Measurements from ENCODE around the gene TMEM163. TPM values are rescaled to one million over a fixed set of nuclear protein-coding genes. Genes with fewer than 3 reads are reported as not detected.

The TMEM163 gene
- total RNA-seq, 1 experiment from 2014 or later, result 2.5 TPM

GRCh38 chr2:134745546-134745945, 26.7 kb upstream of the TMEM163 start:
- no TSS peak for BruUV-seq (replicated peaks)
- Mint-ChIP-seq H3K36me3 (ENCODE audit: insufficient read depth, unreplicated experiment) (no peaks in the 10 kb centered on the region), H3K4me1 (ENCODE audit: low read depth, unreplicated experiment) (no peaks in the 10 kb centered on the region), H3K4me3 (ENCODE audit: low read depth, unreplicated experiment) (no peak overlapping the region), H3K27ac (ENCODE audit: unreplicated experiment) (no peak overlapping the region), H3K9me3 (ENCODE audit: low read depth, unreplicated experiment) (peaks cover 2% of the 10 kb centered on the region), H3K27me3 (ENCODE audit: unreplicated experiment) (no peaks in the 10 kb centered on the region)
- CTCF ChIA-PET, result no interaction called here
- intact Hi-C loops (cut with micrococcal nuclease; ENCODE audit: unreplicated experiment), result no loop called here
- no peak for DNase-seq
- no peak for TF ChIP-seq CTCF (IDR thresholded peaks at IDR 0.05; ENCODE audit: unreplicated experiment)

GRCh38 chr2:134745023-134745422, 26.2 kb upstream of the TMEM163 start:
- CTCF ChIA-PET, result no interaction called here
- intact Hi-C loops (cut with micrococcal nuclease; ENCODE audit: unreplicated experiment), result no loop called here
- Mint-ChIP-seq H3K36me3 (ENCODE audit: insufficient read depth, unreplicated experiment) (no peaks in the 10 kb centered on the region), H3K4me1 (ENCODE audit: low read depth, unreplicated experiment) (no peaks in the 10 kb centered on the region), H3K27me3 (ENCODE audit: unreplicated experiment) (no peaks in the 10 kb centered on the region), H3K27ac (ENCODE audit: unreplicated experiment) (no peak overlapping the region), H3K9me3 (ENCODE audit: low read depth, unreplicated experiment) (no peaks in the 10 kb centered on the region), H3K4me3 (ENCODE audit: low read depth, unreplicated experiment) (no peak overlapping the region)
- DNase-seq, result no peak
- BruUV-seq (replicated peaks), result no TSS peak
- TF ChIP-seq CTCF (IDR thresholded peaks at IDR 0.05; ENCODE audit: unreplicated experiment), result no peak

DNA sequence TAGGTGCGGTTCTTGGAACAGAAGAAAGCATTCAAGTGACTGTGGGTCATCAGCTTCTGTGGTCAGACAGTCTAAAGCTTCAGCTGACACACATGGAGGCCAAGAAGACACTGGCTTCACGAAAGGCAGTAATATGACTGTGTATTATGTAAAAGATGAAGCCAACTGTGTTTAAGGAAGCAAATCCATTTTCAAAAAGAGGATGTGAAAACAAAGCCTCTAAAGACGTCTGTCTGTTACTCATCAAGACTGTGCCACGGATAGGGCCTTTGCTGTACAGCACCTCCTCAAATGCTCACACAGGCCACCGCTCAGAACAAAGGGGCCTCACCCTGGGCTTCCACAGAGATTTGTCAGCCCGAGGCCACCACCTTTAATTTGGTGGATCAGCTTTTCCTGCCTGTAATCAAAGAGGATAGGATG, 21.1 kb upstream of the TMEM163 start:
- Mint-ChIP-seq H3K4me3 (ENCODE audit: low read depth, unreplicated experiment) (no peak overlapping the region), H3K9me3 (ENCODE audit: low read depth, unreplicated experiment) (no peaks in the 10 kb centered on the region), H3K27me3 (ENCODE audit: unreplicated experiment) (no peaks in the 10 kb centered on the region), H3K27ac (ENCODE audit: unreplicated experiment) (no peak overlapping the region), H3K36me3 (ENCODE audit: insufficient read depth, unreplicated experiment) (no peaks in the 10 kb centered on the region), H3K4me1 (ENCODE audit: low read depth, unreplicated experiment) (peaks cover 22% of the 10 kb centered on the region)
- BruUV-seq (replicated peaks), result no TSS peak
- TF ChIP-seq CTCF (IDR thresholded peaks at IDR 0.05; ENCODE audit: unreplicated experiment), result no peak
- intact Hi-C loops (cut with micrococcal nuclease; ENCODE audit: unreplicated experiment), result no loop called here
- CTCF ChIA-PET, result no interaction called here
- DNase-seq, result no peak

DNA sequence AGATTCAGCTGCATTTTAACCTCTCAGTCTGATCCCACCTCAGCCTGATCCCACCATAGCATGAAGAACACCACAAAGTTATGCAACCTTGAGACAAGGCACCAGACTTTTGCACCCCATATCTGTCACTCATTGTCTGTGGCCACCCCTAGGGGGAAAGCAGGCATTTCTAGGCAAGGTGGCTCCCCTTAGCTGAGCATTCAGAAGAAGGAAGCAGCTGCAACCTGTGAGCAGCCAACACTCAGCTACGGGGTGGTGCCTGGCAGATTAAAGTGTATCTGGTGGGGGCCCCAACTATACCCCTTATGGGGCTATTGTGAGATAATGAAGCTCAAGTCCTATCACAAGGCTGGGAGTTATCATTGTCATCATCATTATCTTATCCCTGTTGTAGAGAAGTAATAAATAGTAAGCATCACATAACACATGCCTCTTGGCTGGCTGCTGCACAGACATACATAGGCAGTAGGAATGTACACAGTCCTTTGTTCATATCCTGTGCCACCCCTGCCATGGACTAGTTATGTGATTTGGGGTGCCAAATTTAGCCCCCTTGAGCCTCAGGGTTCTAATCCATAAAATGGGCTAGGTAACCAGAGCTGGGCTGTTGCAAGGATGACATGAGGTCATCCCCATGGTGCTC, 20.6 kb upstream of the TMEM163 start:
- CTCF ChIA-PET, result no interaction called here
- Mint-ChIP-seq H3K9me3 (ENCODE audit: low read depth, unreplicated experiment) (no peaks in the 10 kb centered on the region), H3K27ac (ENCODE audit: unreplicated experiment) (no peak overlapping the region), H3K4me3 (ENCODE audit: low read depth, unreplicated experiment) (no peak overlapping the region), H3K4me1 (ENCODE audit: low read depth, unreplicated experiment) (peaks cover 22% of the 10 kb centered on the region), H3K27me3 (ENCODE audit: unreplicated experiment) (no peaks in the 10 kb centered on the region), H3K36me3 (ENCODE audit: insufficient read depth, unreplicated experiment) (no peaks in the 10 kb centered on the region)
- no peak for DNase-seq
- no peak for TF ChIP-seq CTCF (IDR thresholded peaks at IDR 0.05; ENCODE audit: unreplicated experiment)
- intact Hi-C loops (cut with micrococcal nuclease; ENCODE audit: unreplicated experiment), result no loop called here
- no TSS peak for BruUV-seq (replicated peaks)

Data from Calu3 (cell line).